Right atrium auricular region (tissue), 2 donors: ENCODE measurements around the gene UNC119. TPM values are rescaled to one million over a fixed set of nuclear protein-coding genes. Genes with fewer than 3 reads are reported as not detected.

Experiments used
- DNase-seq: peaks from one replicate; pipeline ENCODE4 v3.0.0-alpha.2; 2019; ENCODE audit warnings: low spot score
- H3K27ac ChIP-seq, 2 donors: fragments of 200-600 bp; sonication (generic); 1 replicate in 1 of 2; 2 replicates in 1 of 2; pipeline ENCODE4 v1.5.1; 2016 to 2019
- H3K27me3 ChIP-seq, 2 donors: fragments of 200-600 bp; sonication (generic); one replicate each; pipeline versions ENCODE4 v1.5.1 to v1.6.0; 2017 to 2019
- H3K36me3 ChIP-seq: fragments of 200-600 bp; sonication (generic); one replicate; pipeline ENCODE4 v1.5.1; 2016
- H3K4me1 ChIP-seq, 2 donors: fragments of 200-600 bp; sonication (generic); one replicate each; pipeline versions ENCODE4 v1.5.1 to v1.6.0; 2017 to 2019
- H3K4me3 ChIP-seq, 2 donors: fragments of 200-600 bp; sonication (generic); 1 replicate in 1 of 2; 2 replicates in 1 of 2; pipeline ENCODE4 v1.5.1; 2017 to 2019; ENCODE audit warnings: mild to moderate bottlenecking in 1 of 2, moderate library complexity in 1 of 2
- H3K9me3 ChIP-seq, 2 donors: fragments of 200-600 bp; sonication (generic); one replicate each; pipeline ENCODE4 v1.5.1; 2019
- CTCF ChIP-seq, 2 donors: fragments of 200-600 bp; sonication (generic); IDR thresholded peaks; one replicate each; pipeline ENCODE4 v1.5.1; 2019; ENCODE audit warnings: antibody characterized with exemption in 2 of 2
- total RNA-seq, 2 donors: library from RNA; depleted of rRNA; stranded (reverse); fragments of >200 nt; gene quantifications; one replicate each; pipeline ENCODE4 v1.1.0, GENCODE V29; 2016

UNC119 gene
- total RNA-seq, 2 donors from 2014 or later: 19.6 to 30.3 TPM

- no peak overlapping the region for H3K27ac ChIP-seq
- H3K9me3 ChIP-seq: no peaks in the 10 kb centered on the region
- no peak overlapping the region for H3K4me3 ChIP-seq
- no peak for DNase-seq
- no peaks in the 10 kb centered on the region for H3K4me1 ChIP-seq
- no peaks in the 10 kb centered on the region for H3K36me3 ChIP-seq
- no peak for TF ChIP-seq CTCF (IDR thresholded peaks at IDR 0.05)
- no peaks in the 10 kb centered on the region for H3K27me3 ChIP-seq
Observed at GRCh38 chr17:28527859-28528258, 24.6 kb downstream of the UNC119 start.

- no peak for DNase-seq
- Histone ChIP-seq H3K9me3 (no peaks in the 10 kb centered on the region), H3K27ac (no peak overlapping the region), H3K27me3 (no peaks in the 10 kb centered on the region), H3K36me3 (no peaks in the 10 kb centered on the region), H3K4me1 (no peaks in the 10 kb centered on the region), H3K4me3 (no peak overlapping the region)
- no peak for TF ChIP-seq CTCF (IDR thresholded peaks at IDR 0.05)
Observed at GRCh38 chr17:28527181-28527681, 25.2 kb downstream of the UNC119 start.

GRCh38 chr17:28526381-28526780 is 26.0 kb downstream of the UNC119 start:
- H3K4me3 ChIP-seq: no peak overlapping the region
- TF ChIP-seq CTCF (IDR thresholded peaks at IDR 0.05): no peak
- DNase-seq: no peak
- no peaks in the 10 kb centered on the region for H3K9me3 ChIP-seq
- H3K27ac ChIP-seq: no peak overlapping the region
- no peaks in the 10 kb centered on the region for H3K27me3 ChIP-seq
- H3K4me1 ChIP-seq: no peaks in the 10 kb centered on the region
- no peaks in the 10 kb centered on the region for H3K36me3 ChIP-seq

- no peak overlapping the region for H3K27ac ChIP-seq
- TF ChIP-seq CTCF (IDR thresholded peaks at IDR 0.05): no peak
- no peaks in the 10 kb centered on the region for H3K4me1 ChIP-seq
- no peak for DNase-seq
- no peak overlapping the region for H3K4me3 ChIP-seq
- no peaks in the 10 kb centered on the region for H3K27me3 ChIP-seq
- H3K36me3 ChIP-seq: no peaks in the 10 kb centered on the region
- no peaks in the 10 kb centered on the region for H3K9me3 ChIP-seq
Observed at GRCh38 chr17:28524476-28525424, 27.7 kb downstream of the UNC119 start.

GRCh38 chr17:28523876-28524275 is 28.5 kb downstream of the UNC119 start:
- no peaks in the 10 kb centered on the region for H3K36me3 ChIP-seq
- H3K27me3 ChIP-seq: no peaks in the 10 kb centered on the region
- no peaks in the 10 kb centered on the region for H3K4me1 ChIP-seq
- no peak for TF ChIP-seq CTCF (IDR thresholded peaks at IDR 0.05)
- DNase-seq: no peak
- H3K9me3 ChIP-seq: no peaks in the 10 kb centered on the region
- H3K4me3 ChIP-seq: no peak overlapping the region
- no peak overlapping the region for H3K27ac ChIP-seq
